ENCODE data around the gene EFNA5.

The EFNA5 gene

GRCh38 chr5:107418071-107418470 lies 252.7 kb downstream of the EFNA5 start:
- no peak for DNase-seq

GRCh38 chr5:107415762-107416161 lies 255.0 kb downstream of the EFNA5 start:
- no peak for DNase-seq

- no peak for DNase-seq
These were observed 255.9 kb downstream of the EFNA5 start for GRCh38 chr5:107414802-107415201.

- no peak for DNase-seq
These were observed 257.0 kb downstream of the EFNA5 start for GRCh38 chr5:107413754-107414153.

GRCh38 chr5:107408564-107408963 lies 262.2 kb downstream of the EFNA5 start:
- DNase-seq: no peak

- no peak for DNase-seq
These were observed 262.9 kb downstream of the EFNA5 start for GRCh38 chr5:107407713-107408298.

- DNase-seq: no peak
These were observed 266.0 kb downstream of the EFNA5 start for GRCh38 chr5:107404595-107405374.

- no peak for DNase-seq
These were observed 267.3 kb downstream of the EFNA5 start for GRCh38 chr5:107403228-107403953.

- DNase-seq: no peak
These were observed 268.1 kb downstream of the EFNA5 start for GRCh38 chr5:107402434-107403227.

GRCh38 chr5:107401470-107402122 lies 269.1 kb downstream of the EFNA5 start:
- DNase-seq: no peak

- DNase-seq: no peak
These were observed 270.4 kb downstream of the EFNA5 start for GRCh38 chr5:107400328-107400727.

GRCh38 chr5:107398703-107399102 lies 272.0 kb downstream of the EFNA5 start:
- DNase-seq: no peak

- no peak for DNase-seq
These were observed 274.4 kb downstream of the EFNA5 start for GRCh38 chr5:107396351-107396690.

- DNase-seq: no peak
These were observed 274.9 kb downstream of the EFNA5 start for GRCh38 chr5:107395632-107396350.

GRCh38 chr5:107393851-107394250 lies 276.9 kb downstream of the EFNA5 start:
- DNase-seq: no peak

GRCh38 chr5:107391787-107392186 lies 278.9 kb downstream of the EFNA5 start:
- DNase-seq: no peak

GRCh38 chr5:107389775-107390148 lies 281.0 kb downstream of the EFNA5 start:
- no peak for DNase-seq

GRCh38 chr5:107389130-107389774 lies 281.5 kb downstream of the EFNA5 start:
- peak; percentile 53 for DNase-seq

- no peak for DNase-seq
These were observed 282.4 kb downstream of the EFNA5 start for GRCh38 chr5:107388141-107388861.

GRCh38 chr5:107387526-107388140 lies 283.1 kb downstream of the EFNA5 start:
- no peak for DNase-seq

All from CD4-positive, alpha-beta T cell treated with Interleukin-15 for 1 hour (primary cell).